GM12878 (cell line): Measurements from ENCODE around the gene COQ10B. TPM values are rescaled to one million over a fixed set of nuclear protein-coding genes. Genes with fewer than 3 reads are reported as not detected.

Experiments
- ATAC-seq: fragments of 200-7000 bp; cut with Tn5 transposase; 3 replicates; pipeline ENCODE4 v1.9.1; 2020; ENCODE audit warnings: mild to moderate bottlenecking, moderate library complexity
- BruUV-seq: library from RNA; stranded (reverse); fragments of 400-500 nt; replicated peaks from 2 replicates; lab custom pipeline; 2021; lab: Mats Ljungman, UMichigan
- CTCF ChIA-PET: fragments of 300-600 bp; sonication (Branson Sonifier 250); formaldehyde crosslinking; extraction: SDS; loops from one replicate; lab custom pipeline; 2021; ENCODE audit warnings: inconsistent platforms; lab: Yijun Ruan, JAX
- POLR2A ChIA-PET: fragments of 350-600 bp; formaldehyde crosslinking; extraction: SDS; loops from one replicate; lab custom pipeline; 2021; ENCODE audit warnings: inconsistent platforms; lab: Charles Lee
- RAD21 ChIA-PET: fragments of 300-600 bp; sonication (Branson Sonifier 250); formaldehyde crosslinking; loops from one replicate; lab custom pipeline; 2023; ENCODE audit warnings: antibody characterized with exemption; ENCODE audit not compliant: unreplicated experiment; lab: Charles Lee
- SMC1A ChIA-PET: fragments of 300-600 bp; sonication (Branson Sonifier 250); formaldehyde crosslinking; loops from one replicate; lab custom pipeline; 2023; ENCODE audit not compliant: unreplicated experiment, uncharacterized antibody; lab: Charles Lee
- DNase-seq: peaks from one replicate; pipeline ENCODE4 v3.0.0-alpha.2; 2011; ENCODE audit warnings: low read depth, low spot score
- FAIRE-seq: peaks from 3 replicates; lab custom pipeline; 2011; peaks lifted over from hg19 to GRCh38; lab: Jason Lieb, UNC
- H2AFZ ChIP-seq: 2 replicates; pipeline ENCODE4 v1.6.0; 2011; ENCODE audit warnings: low read depth, low read length, control low read depth; ENCODE audit not compliant: control insufficient read depth
- H3K27ac ChIP-seq: 2 replicates; pipeline ENCODE4 v1.5.1; 2011; ENCODE audit warnings: control low read depth; ENCODE audit not compliant: control insufficient read depth, insufficient read depth
- H3K27me3 ChIP-seq, 2 experiments: replicated peaks in 1 of 2; 2 replicates each; pipeline versions ENCODE4 v1.6.0 to v1.6.1; 2011; ENCODE audit warnings: low read length in 1 of 2; ENCODE audit not compliant: control insufficient read depth in 2 of 2, insufficient read depth in 2 of 2
- H3K36me3 ChIP-seq, 2 experiments: 2 replicates each; pipeline ENCODE4 v1.5.1; 2011; ENCODE audit warnings: low read length in 1 of 2; ENCODE audit not compliant: control insufficient read depth in 2 of 2, insufficient read depth in 2 of 2
- H3K4me1 ChIP-seq: 2 replicates; pipeline ENCODE4 v1.6.1; 2011; ENCODE audit warnings: mild to moderate bottlenecking, low read length, moderate library complexity, mixed read lengths; ENCODE audit not compliant: control insufficient read depth, insufficient read depth
- H3K4me2 ChIP-seq: 2 replicates; pipeline ENCODE4 v1.6.0; 2011; ENCODE audit warnings: control low read depth; ENCODE audit not compliant: control insufficient read depth, insufficient read depth
- H3K4me3 ChIP-seq: fragments of 200-600 bp; sonication (generic); 2 replicates; pipeline ENCODE4 v1.5.1; 2016
- H3K79me2 ChIP-seq: 2 replicates; pipeline ENCODE4 v1.6.0; 2011; ENCODE audit warnings: low read length; ENCODE audit not compliant: control insufficient read depth, insufficient read depth
- H3K9ac ChIP-seq: 2 replicates; pipeline ENCODE4 v1.8.0; 2011; ENCODE audit warnings: low read length, control low read depth, mixed read lengths; ENCODE audit not compliant: control insufficient read depth, insufficient read depth
- H3K9me3 ChIP-seq: replicated peaks from 3 replicates; pipeline ENCODE4 v1.5.1; 2011; ENCODE audit warnings: mild to moderate bottlenecking, low read length; ENCODE audit not compliant: control insufficient read depth, insufficient read depth
- H4K20me1 ChIP-seq: 2 replicates; pipeline ENCODE4 v1.6.0; 2011; ENCODE audit not compliant: control insufficient read depth, insufficient read depth
- BCL11A ChIP-seq: IDR thresholded peaks from 2 replicates; pipeline ENCODE4 v1.6.1; 2011; ENCODE audit warnings: low read depth, low read length
- STAT1 ChIP-seq: fragments of 450-650 bp; conservative IDR thresholded peaks from 2 replicates; pipeline ENCODE4 v1.6.1; 2014; ENCODE audit warnings: antibody characterized with exemption, mild to moderate bottlenecking
- WGBS: methylation state at CpG from one replicate; pipeline ENCODE4 v1.1.6; 2016; ENCODE audit warnings: low lambda C conversion rate; ENCODE audit not compliant: insufficient replicate concordance, insufficient coverage; ENCODE audit errors: missing lambda C conversion rate; 5-methylcytosine and 5-hydroxymethylcytosine counted together
- in situ Hi-C: fragments of 300-500 bp; cut with MboI; formaldehyde crosslinking; loops from 9 replicates; pipeline ENCODE4 v1.14.3; 2018; ENCODE audit warnings: mixed read lengths
- intact Hi-C: fragments of 100-400 bp; cut with micrococcal nuclease; formaldehyde crosslinking; loops from one replicate; pipeline ENCODE4 v1.14.2; 2022; ENCODE audit not compliant: unreplicated experiment
- polyA plus RNA-seq, 11 experiments: library from polyadenylated mRNA; depleted of rRNA in 4 of 11; unstranded in 6 of 11; stranded (reverse) in 5 of 11; fragments of >200 nt; fragmentation: Nextera tagmentation in 4 of 11; fragmentation: Illumina TruSeq in 1 of 11; extraction: Ambion mirVana in 4 of 11; extraction: Trizol in 1 of 11; gene quantifications; 1 replicate in 1 of 11; 2 replicates in 10 of 11; pipeline versions ENCODE4 v1.2.1 to v1.2.3, GENCODE V29; 2011 to 2016; ENCODE audit warnings: inconsistent platforms in 2 of 11, missing spikeins in 2 of 11, low read depth in 1 of 11
- total RNA-seq, 4 experiments: library from RNA; depleted of rRNA in 3 of 4; stranded (reverse); fragments of >200 nt in 3 of 4; fragmentation: Illumina TruSeq in 1 of 4; extraction: Trizol in 1 of 4; gene quantifications; 2 replicates each; pipeline versions ENCODE4 v1.2.1 to v1.2.3, GENCODE V29; 2013 to 2021
- TF ChIP-seq, protein P1 (sequence below): fragments of 150-350 bp; IDR thresholded peaks from 2 replicates; pipeline ENCODE4 v1.6.1; 2016; ENCODE audit warnings: low read depth, low read length

Gene COQ10B
- total and polyA plus RNA-seq, 10 of the 15 experiments (the other 5 are each of a cell fraction or from before 2014, with no cell fraction given), result 3.6 to 23.2 (median 13.2) TPM

DNA sequence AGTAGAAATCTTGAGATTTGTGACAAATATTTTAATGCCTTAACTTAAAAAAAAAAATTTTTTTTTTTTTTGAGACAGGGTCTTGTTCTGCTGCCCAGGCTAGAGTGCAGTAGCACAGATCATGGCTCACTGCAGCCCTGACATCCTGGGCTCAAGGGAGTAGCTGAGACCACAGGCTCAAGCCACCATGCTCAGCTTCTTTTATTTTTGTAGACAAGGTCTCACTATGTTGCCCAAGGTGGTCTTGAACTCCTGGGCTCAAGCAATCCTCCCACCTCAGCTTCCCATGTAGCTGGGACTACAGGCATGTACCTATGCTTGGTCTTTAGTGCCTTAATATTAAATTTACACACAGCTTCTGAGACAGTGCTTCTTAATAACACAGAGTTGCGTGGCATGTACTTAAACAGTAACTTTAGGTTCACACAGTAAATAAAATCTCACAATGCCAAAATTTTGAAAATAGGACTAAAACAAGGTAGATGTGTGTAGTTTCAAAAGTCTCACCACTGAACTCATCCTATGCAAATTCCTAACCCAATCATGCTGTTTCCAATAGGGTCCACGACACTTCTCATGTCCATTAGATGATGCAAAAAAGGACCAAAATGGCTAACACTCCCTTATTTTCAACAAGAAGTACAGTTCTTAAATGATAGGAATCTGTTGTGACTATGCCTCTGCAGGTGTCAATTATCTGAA lies 42.2 kb downstream of the COQ10B start:
- peaks cover 83% of the 10 kb centered on the region for H3K79me2 ChIP-seq
- H3K27me3 ChIP-seq, result no peaks in the 10 kb centered on the region
- 56% methylated on average over 2 of the region's 2 CpGs for WGBS
- no peaks in the 10 kb centered on the region for H3K9me3 ChIP-seq
- DNase-seq (no peak), FAIRE-seq (no peak), ATAC-seq (no peak)
- ChIA-PET SMC1A (interaction anchor here (1.1 to 1.4 kb wide), 5 partner anchors 18 to 104 kb away, joined by 3 to 6 read pairs (median 4); partner anchors contain the start of genes MOB4 and SF3B1), CTCF (interaction anchor here (1.1 kb wide), 2 partner anchors 217 to 219 kb away, joined by 3 to 4 read pairs; no protein-coding TSS in a partner anchor), POLR2A (interaction anchor here (0.7 to 12.1 kb wide), 4 partner anchors 19 to 599 kb away, joined by 3 to 156 read pairs (median 6); partner anchors contain the start of genes COQ10B, MOB4 and SF3B1), RAD21 (interaction anchor here (0.8 to 1.4 kb wide), 5 partner anchors 39 to 112 kb away, joined by 3 to 5 read pairs (median 4); partner anchors contain the start of gene COQ10B)
- H3K36me3 ChIP-seq, result peaks cover 8 to 47% of the 10 kb centered on the region in 2 experiments
- in situ Hi-C loops (no loop called here), intact Hi-C loops (loop anchor here (2.0 to 5.0 kb wide), 3 partner anchors 67 to 282 kb away; no protein-coding TSS in a partner anchor)
- peak overlapping the region; percentile 88 for H3K4me3 ChIP-seq
- H3K27ac ChIP-seq, result no peak overlapping the region
- H3K4me1 ChIP-seq, result peaks cover 13% of the 10 kb centered on the region
- no peak overlapping the region for H2AFZ ChIP-seq
- no peaks in the 10 kb centered on the region for H4K20me1 ChIP-seq
- TF ChIP-seq, protein P1, sequence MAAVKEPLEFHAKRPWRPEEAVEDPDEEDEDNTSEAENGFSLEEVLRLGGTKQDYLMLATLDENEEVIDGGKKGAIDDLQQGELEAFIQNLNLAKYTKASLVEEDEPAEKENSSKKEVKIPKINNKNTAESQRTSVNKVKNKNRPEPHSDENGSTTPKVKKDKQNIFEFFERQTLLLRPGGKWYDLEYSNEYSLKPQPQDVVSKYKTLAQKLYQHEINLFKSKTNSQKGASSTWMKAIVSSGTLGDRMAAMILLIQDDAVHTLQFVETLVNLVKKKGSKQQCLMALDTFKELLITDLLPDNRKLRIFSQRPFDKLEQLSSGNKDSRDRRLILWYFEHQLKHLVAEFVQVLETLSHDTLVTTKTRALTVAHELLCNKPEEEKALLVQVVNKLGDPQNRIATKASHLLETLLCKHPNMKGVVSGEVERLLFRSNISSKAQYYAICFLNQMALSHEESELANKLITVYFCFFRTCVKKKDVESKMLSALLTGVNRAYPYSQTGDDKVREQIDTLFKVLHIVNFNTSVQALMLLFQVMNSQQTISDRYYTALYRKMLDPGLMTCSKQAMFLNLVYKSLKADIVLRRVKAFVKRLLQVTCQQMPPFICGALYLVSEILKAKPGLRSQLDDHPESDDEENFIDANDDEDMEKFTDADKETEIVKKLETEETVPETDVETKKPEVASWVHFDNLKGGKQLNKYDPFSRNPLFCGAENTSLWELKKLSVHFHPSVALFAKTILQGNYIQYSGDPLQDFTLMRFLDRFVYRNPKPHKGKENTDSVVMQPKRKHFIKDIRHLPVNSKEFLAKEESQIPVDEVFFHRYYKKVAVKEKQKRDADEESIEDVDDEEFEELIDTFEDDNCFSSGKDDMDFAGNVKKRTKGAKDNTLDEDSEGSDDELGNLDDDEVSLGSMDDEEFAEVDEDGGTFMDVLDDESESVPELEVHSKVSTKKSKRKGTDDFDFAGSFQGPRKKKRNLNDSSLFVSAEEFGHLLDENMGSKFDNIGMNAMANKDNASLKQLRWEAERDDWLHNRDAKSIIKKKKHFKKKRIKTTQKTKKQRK, result no peak
- TF ChIP-seq STAT1 (no peak), BCL11A (no peak)
- no peak overlapping the region; the same call in 1 of the 2 replicates for H3K9ac ChIP-seq
- H3K4me2 ChIP-seq, result peak overlapping the region; percentile 93
- no TSS peak for BruUV-seq
